ENCODE data around the gene CNTNAP2. TPM values are rescaled to one million over a fixed set of nuclear protein-coding genes. Genes with fewer than 3 reads are reported as not detected.

Gene CNTNAP2
- total RNA-seq, 1 experiment from 2014 or later = 64.5 TPM

DNA sequence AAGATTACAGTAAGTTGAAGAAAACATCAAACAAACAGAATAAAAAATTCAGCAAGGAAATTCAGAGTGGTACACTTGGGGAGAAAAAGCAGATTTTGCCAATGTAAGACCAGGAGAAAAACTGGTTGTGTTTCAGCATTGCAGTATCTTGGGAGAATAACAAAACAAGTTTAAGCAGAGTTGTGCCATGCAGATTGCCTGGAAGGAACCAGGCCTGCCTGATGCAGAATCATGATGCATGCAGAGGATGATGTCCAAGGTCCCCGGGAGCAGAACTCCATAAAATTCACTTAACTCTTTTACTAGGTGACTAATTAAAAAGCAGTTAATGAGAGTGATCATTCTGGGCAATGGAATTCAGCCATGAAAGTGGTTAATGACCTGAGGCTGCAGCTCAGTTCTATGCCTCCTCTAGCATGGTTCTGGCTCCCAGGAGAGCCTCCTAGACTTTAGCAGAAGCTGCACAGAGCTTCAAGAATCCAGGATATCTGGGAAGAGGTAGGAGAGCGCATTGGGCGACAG, 2094.3 kb downstream of the CNTNAP2 start:
- Histone ChIP-seq H2AK5ac (ENCODE audit: insufficient read length, low read length) (no peak overlapping the region), H3K56ac (ENCODE audit: insufficient read length, low read depth, low read length) (no peak overlapping the region), H3K79me2 (ENCODE audit: insufficient read depth, low read length) (no peaks in the 10 kb centered on the region), H3K27me3 (ENCODE audit: insufficient read depth, low read length) (no peaks in the 10 kb centered on the region), H3K9ac (ENCODE audit: extremely low read depth, insufficient read length, low read length) (no peak overlapping the region), H4K8ac (replicated peaks; ENCODE audit: insufficient read length, low read depth, low read length) (no peak overlapping the region), H3K4me2 (ENCODE audit: insufficient read depth, insufficient read length, low read length) (no peak overlapping the region), H2BK20ac (ENCODE audit: low read depth, low read length, poor library complexity, severe bottlenecking) (no peak overlapping the region), H3K23me2 (ENCODE audit: insufficient read length, low read depth, low read length, poor library complexity, severe bottlenecking) (no peaks in the 10 kb centered on the region), H3K23ac (ENCODE audit: insufficient read length, low read depth, low read length) (no peak overlapping the region), H2BK12ac (ENCODE audit: insufficient read length, low read depth, low read length) (no peak overlapping the region), H4K5ac (ENCODE audit: insufficient read length, low read depth, low read length) (no peak overlapping the region), H4K91ac (ENCODE audit: insufficient read length, low read depth, low read length) (no peak overlapping the region), H2BK120ac (ENCODE audit: low read depth, low read length, poor library complexity, severe bottlenecking) (no peak overlapping the region), H2BK5ac (ENCODE audit: insufficient read length, low read length) (no peak overlapping the region), H3K27ac (ENCODE audit: insufficient read length, low read depth, low read length) (no peak overlapping the region), H2AFZ (ENCODE audit: low read length) (no peak overlapping the region), H2BK15ac (ENCODE audit: low read depth, low read length) (no peak overlapping the region), H4K20me1 (ENCODE audit: control insufficient read depth, insufficient read depth, insufficient read length) (no peaks in the 10 kb centered on the region), H3K4me1 (ENCODE audit: insufficient read depth, low read length) (no peaks in the 10 kb centered on the region), H3K18ac (ENCODE audit: insufficient read length, low read depth, low read length) (no peak overlapping the region), H3K14ac (ENCODE audit: insufficient read depth, low read length) (no peak overlapping the region), H3K4ac (ENCODE audit: low read depth, low read length) (no peak overlapping the region), H3K79me1 (ENCODE audit: insufficient read depth, low read depth, low read length, poor library complexity, severe bottlenecking) (no peaks in the 10 kb centered on the region), H3T11ph (ENCODE audit: low read length) (no peak overlapping the region), H3K9me3 (ENCODE audit: control insufficient read depth, low read depth, low read length) (no peaks in the 10 kb centered on the region)
- H3K36me3 Mint-ChIP-seq (ENCODE audit: insufficient read depth in 1 of 3, low read depth in 3 of 3) = no peaks in the 10 kb centered on the region; a peak in 1 of 7 replicates
- no peaks in the 10 kb centered on the region for H3K4me1 Mint-ChIP-seq
- peaks cover 3% of the 10 kb centered on the region for H3K27me3 Mint-ChIP-seq (ENCODE audit: low read depth)
- no peak overlapping the region for H3K27ac Mint-ChIP-seq
- no peak for DNase-seq
- WGBS (ENCODE audit: extremely low coverage, insufficient read length, low lambda C conversion rate) = no CpG with 5 or more reads among the region's 3 CpGs
- H3K9me3 Mint-ChIP-seq = no peaks in the 10 kb centered on the region
- H3K4me3 Mint-ChIP-seq = no peak overlapping the region
- TF ChIP-seq, protein P1, sequence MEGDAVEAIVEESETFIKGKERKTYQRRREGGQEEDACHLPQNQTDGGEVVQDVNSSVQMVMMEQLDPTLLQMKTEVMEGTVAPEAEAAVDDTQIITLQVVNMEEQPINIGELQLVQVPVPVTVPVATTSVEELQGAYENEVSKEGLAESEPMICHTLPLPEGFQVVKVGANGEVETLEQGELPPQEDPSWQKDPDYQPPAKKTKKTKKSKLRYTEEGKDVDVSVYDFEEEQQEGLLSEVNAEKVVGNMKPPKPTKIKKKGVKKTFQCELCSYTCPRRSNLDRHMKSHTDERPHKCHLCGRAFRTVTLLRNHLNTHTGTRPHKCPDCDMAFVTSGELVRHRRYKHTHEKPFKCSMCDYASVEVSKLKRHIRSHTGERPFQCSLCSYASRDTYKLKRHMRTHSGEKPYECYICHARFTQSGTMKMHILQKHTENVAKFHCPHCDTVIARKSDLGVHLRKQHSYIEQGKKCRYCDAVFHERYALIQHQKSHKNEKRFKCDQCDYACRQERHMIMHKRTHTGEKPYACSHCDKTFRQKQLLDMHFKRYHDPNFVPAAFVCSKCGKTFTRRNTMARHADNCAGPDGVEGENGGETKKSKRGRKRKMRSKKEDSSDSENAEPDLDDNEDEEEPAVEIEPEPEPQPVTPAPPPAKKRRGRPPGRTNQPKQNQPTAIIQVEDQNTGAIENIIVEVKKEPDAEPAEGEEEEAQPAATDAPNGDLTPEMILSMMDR (conservative IDR thresholded peaks at IDR 0.05) = no peak
